ENCODE data around the gene STXBP6.

STXBP6 gene

DNA sequence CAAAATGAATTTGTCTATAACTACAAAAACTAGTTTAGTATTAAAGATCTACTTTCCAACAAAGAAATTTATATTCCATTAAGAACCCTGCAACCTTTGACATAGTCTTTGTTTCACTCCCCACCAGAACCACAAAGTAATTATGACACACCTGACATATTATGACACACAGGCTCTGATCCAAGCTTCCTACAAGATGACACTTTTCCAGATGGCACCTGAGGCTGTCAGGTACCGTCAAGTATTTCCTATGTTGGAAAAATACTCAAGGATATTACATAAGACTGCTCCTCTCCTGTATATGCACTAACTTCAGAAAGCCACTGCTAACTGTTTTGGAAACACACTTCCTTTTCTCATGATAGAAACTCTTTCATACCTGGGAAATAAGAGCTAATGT, 38.9 kb downstream of the STXBP6 start:
- DNase-seq: no peak

DNA sequence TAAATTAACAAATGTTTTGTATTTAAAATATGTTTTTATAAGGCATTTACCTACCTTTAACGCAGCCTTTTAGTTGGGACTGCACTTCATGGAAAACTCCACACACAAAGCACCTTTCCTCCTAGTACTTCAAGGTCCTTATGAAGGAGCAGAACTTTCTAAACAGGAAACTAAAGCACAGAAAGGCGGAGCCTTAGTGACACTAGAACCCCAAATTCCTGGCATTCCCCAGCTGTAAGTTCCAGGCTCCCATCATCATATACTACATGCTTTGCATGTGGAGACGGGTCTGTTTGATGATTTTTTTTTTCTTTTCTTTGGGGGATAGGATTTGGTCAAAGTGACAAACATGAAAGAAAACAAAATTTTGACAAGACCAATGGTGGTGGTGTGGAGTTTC, 39.5 kb downstream of the STXBP6 start:
- no peak for DNase-seq

DNA sequence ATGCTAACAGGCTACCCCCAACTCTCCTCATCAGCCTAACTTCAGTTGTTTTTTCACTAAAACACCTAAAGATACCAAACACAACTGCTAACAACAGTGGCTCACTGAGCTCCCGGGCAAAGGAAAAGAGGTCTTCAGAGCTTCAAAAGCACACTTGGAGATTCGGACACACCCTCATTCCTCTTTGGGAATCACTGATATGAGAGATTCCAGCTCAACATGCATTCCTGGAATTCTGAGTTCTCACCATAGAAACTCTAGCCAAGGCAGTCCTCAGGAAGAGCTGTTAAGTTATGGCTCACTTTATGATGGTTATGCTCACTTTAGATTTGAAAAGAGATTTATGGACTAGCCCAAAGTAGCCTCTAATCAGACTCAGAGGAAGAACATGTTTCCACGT, 40.1 kb downstream of the STXBP6 start:
- no peak for DNase-seq

DNA sequence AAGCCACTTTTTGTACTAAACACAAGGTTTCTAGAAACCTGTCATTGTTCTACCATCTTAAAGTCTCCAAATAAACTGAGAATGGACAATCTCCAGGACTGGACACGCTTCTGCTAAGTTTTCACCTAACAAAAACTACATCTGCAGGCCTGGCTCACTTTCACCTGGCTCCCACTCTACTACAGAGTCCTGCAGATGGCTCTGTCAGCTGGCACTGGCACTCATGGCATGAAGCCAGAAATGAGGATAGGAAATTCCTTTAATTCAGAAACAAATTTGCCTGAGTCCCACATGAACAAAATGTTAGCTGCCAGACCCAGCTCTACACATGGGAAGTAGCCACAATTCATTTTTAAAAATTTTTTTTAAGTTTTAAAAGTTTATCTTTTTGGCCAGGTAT, 42.1 kb downstream of the STXBP6 start:
- no peak for DNase-seq

DNA sequence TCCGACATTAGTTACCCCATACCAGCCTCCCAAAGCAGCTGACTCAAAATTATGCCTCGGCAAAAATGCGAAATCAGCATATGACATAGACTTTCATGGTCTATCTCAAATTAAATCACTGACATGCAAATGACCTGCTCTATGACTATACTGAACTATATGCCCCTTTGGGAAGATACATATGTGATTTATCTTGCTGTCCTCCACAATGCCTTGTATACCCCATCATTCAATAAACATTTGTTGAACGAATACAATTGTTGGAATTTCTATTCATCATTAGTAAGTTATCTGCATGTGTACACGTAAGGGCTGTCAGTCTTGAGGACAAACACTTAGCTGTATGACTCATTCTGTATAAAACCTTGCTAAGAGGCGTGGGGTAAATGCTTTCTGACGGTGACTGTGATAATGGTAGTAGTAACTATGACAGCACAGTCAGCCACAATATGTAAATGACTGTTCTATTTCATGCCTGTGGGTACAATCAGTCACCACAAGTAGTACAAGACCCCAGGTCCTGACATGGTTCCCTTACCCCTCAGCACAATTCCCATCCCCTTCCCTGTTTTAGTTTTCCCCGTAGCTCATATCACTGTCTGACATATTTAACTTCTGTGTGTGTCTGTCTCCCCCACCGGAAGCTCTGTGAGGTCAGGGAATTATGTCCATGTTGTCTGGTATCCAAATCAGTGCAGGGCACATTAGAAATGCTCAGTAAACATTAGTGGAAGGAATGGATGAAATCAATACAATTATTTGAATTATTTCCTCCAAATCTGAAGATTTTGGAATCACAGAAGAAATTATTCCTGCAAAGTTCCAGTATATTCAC, 42.8 kb downstream of the STXBP6 start:
- no peak for DNase-seq

DNA sequence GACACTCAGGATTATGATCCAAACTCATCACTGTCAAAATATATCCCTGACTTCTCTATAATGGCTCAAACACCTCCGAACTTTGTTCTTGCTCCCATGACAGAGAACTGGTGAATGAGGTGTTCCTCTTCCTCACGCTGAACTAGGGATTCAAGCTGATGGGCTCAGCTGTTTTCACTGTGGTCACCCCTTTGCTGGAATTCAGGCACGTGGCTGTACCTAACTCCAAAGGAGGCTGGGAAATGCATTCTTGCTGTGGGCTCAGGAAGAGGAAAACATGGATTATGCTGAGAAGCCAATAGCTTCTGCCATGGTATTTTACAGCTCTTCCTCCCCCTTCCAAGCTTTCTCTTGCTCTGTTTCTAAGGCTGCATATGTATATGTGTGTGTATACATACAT, 43.9 kb downstream of the STXBP6 start:
- no peak for DNase-seq

DNA sequence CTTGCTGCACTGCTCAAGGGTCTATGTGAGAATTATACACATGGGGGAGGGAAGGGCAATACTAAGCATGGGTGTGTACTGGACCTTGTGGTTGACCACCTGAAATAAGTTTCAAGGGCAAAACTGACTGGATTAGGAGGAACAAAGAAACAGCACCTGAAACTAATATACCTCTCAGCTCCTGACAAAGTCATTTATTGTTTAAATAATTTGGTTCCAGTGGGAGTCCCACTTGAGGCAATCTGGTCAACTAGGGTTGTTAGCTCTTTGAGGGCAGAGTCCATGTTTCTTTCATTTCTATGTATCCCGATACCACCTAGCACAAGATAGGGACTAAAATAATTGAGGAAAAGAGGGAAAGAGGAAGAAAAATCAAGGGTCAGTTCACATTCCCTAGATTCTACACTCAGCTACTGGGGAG, 45.5 kb downstream of the STXBP6 start:
- no peak for DNase-seq

DNA sequence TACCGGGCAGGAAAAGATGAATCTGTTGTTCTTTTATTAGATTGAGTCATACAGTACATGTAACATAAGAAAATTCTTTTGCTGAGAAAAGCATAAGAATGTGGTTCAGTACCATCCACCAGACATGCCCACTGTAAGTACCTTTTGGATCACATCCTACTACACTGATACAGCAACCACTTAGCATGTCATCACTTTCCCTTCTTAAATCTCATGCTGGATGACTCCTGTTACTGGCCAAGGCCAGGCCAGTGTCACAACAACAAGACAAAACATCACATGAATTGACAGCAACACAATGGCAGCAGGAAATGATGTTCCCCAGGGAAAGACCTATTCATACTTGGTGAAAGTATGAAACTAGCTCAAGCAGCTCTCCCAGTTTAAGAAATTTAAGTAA, 46.4 kb downstream of the STXBP6 start:
- no peak for DNase-seq

DNA sequence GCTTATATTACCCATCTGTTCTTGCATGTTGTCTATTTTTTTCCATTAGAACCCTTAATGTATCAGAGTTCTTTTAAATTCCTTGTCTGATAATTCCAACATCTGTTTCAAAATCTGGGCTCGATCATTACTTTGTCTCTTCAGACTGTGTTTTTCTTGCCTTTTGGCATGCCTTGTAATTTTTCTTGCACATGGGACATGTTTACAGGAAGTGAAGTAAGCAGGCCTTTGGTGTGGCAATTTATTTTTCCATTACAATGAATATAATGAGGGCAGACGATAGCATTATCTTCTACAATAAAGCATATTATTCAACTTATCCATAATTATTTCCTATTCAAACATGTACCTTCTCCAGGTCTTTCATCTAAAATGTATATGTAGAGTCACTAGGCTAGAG, 48.3 kb downstream of the STXBP6 start:
- DNase-seq: no peak

DNA sequence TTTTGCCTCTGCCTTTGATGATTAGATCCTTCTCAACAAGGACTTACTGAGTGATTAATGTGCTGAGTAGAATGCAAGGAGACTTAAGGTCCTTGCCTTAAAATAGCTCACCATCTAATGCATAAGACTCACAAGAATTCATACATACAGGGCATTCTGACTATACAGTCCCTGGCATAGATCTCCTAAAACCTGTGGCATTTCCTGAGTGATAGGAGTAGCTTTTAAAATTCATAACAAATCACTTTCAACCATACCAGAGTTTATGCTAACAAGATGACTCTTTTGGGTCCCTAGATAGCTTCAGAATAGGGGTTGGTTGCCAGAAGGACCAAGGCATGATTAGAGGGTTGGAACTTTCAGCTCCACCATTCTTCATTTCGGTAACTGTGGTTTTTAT, 48.8 kb downstream of the STXBP6 start:
- no peak for DNase-seq

DNA sequence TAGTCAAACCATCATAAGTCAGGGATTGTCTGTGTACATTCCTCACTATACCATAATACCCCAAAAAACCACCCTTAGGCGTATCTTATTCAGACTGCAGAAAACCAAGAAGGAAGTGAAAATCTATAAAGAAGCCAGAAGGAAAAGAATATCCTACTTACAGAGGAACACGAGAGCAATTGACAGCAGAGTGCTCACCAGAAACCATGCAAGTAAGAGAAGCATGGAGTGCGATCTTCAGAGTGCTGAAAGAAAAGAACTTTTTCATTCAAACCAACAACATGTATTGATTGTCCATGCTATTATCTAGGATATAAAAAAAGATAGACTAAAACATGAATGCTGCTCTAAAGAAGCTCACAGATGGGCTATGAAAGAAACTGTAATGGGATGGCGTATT, 50.8 kb downstream of the STXBP6 start:
- no peak for DNase-seq

DNA sequence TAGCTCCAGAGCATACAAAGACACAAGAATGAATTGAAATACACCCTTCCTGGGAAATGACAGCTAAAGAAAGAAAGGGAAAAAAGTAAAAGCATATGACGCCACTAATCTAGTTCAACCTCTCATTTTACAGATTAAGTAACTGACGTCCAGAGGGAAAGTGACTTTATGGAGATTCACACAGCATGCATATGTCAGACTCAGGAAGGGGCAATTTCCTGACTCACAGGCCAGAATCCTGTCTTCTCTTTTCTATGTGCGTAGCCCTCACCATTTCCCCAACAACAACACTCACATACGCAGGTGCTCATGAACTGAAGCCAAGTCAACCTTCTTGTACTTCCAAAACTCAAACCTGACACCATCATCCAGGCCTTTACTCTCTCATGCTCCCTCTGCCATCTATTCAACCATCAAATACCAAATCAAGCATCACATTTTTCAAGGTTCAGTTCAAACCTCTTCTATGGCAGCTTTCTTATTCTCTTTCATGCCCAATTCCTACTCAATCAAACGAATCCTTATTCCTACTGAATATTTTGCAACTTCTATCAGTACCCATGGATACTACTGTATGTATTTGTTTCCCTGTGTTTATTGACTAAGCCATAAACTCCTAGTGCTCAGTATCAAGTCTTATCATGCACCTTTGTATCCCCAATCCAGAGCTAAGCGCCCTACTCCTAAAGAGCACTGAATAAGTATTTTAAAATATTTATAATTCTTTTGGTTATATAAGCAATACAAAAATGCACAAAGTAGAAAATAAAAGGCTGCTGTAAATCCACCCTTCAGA, 52.8 kb downstream of the STXBP6 start:
- DNase-seq: no peak

DNA sequence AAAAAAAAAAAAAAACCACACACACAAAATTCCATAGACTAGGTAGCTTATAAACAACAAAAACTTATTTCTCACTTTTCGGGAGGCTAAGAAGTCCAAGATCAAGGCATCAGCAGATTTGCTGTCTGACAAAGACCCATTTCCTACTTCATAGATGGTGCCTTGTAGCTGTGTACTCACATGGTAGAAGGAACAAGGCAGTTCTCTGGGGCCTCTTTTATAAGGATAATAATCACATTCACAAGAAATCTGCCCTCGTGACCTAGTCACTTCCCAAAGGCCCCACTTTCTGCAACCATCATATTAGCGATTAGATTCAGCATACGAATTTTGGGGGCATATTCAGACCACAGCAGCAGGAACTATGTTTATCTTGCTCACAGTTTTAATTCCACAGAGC, 54.9 kb downstream of the STXBP6 start:
- no peak for DNase-seq

DNA sequence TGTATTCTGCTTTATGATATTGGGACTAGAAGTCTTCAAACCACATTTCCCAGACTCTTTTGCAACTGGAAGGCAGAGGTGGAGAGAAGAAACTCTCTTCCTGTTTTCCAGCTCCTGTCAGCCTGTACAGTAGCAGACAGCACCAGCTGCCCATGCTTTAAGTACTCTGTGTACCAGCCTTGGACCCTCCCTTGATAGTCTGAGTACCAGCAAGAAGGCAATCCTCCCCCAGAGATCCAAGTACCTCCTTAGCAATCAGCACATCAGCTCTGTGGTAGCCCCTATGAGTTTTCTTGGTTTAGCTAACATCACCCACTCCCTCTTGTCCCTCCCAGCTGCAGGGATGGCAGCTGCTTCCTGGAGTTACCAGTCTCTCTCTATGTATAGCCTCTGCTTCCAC, 56.3 kb downstream of the STXBP6 start:
- no peak for DNase-seq

DNA sequence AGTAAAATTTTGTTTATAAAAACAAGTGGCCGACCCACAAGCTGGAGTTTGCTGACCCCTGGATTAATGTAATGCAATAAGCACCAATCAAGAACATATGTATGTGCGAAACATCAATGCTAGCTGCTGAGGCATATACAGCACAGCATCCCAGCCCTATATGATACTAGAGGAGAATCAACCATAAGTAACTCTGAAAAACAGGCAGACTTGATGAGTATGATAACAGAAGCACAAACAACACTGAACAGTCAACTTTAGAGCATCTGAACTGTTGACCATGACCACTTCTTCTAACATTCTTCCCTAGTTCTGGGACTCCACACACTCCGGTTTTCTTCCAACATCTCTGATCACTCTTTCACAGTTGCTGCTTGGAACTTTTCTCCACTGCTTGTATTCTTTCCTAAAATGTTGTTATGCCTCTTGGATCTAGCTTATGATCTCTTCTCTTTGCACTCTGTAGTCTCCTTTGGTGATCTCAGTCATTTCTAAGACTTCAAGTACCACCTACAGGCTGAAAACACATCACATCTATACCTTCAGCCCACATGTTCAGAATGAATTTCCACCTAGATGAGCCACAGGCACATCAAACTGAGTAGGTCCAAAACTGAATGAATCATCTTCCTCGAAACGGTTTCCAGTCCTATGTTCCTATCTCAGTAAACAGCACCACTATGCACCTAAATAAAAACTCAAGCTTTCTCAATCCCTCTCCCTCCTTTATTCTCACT, 57.2 kb downstream of the STXBP6 start:
- no peak for DNase-seq

DNA sequence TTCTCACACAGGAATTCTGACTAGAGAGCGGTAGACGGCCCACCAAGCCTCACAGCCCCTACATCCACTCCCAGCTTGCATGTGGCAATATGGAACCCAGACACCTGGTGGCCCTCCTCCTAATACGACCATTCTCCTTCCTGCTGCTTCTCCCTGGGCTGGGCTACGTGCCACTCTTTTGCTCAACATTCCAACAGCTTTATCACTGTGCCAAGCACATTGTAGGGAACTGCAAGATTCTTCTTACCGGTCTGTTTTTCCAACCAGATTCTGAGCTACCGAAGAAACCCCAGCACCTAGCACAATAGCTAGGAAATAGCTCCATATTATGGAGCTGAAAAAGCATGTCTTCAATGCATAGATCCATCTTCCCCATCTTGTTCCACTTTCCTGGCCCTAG, 58.1 kb downstream of the STXBP6 start:
- DNase-seq: no peak

DNA sequence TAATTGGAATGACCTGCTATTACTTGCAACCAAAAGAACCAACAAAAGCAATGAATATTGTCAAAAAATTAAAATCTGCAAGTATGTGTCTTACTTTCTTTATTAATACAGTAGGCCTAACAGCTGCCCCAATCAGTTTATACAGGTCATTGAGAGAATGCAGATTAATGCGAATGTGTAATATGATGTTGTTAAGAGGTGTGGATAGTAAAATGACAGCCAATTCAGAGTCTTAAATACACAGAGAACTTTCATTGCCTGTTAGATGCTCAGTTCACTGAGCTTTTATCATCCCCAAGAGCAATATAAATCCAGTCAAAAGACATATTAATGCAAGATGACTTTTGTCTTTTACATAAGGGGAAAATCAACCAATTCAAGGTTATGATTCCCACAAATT, 58.7 kb downstream of the STXBP6 start:
- no peak for DNase-seq

DNA sequence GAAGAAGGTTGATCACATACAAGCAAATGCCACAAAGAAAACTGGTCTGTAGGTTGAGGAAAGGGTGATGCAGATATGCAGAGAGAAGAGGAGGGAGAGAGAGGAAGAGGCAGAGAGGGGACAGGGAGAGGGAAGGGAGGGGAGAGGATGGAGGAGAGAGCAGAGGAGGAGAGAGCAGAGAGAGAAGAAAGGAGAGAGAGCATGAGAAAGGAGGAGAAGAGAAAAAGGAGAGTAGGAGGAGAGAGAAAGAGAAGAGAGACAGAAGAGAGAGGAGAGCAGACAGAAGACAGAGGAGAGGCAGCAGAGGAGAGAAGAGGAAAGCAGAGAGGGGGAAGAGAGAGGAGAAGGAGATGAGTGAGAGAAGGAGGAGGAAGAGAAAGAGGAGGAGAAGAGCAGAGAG, 59.2 kb downstream of the STXBP6 start:
- no peak for DNase-seq

DNA sequence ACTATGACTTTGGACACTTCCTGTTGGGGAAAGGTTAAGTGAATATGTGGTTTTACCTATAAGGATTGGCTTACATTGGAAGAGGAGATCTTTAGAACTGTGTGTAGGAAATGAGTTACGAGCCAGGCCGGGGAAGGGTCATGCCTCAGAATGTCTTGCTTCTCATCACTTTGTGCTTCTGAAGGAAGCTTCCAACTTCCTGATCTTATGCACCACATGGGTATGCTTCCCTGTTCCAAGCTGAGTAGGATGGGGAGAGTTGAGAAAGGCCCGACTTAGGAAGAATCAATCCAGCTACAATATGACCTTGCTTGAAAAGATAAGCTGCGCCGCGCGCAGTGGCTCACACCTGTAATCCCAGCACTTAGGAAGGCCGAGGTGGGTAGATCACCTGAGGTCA, 59.9 kb downstream of the STXBP6 start:
- no peak for DNase-seq

DNA sequence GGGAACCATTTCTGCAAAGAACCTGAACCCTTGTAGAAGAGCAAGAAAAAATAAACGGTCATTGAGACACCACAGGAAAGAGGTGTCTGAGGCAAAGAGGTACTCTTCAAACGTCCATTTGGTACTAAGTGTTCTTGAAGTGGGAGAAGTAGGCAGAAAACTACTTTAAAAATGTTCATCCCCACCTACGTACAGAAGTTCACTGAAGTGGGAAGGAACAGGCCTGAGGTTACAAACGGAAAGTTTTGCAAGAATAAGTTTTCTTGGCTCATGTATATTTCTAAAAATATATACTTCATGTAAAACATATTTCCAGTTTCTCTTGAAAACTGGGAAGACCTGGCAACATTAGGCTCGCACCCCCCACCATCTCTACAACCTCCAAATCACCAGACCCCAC, 61.2 kb downstream of the STXBP6 start:
- DNase-seq: no peak

DNA sequence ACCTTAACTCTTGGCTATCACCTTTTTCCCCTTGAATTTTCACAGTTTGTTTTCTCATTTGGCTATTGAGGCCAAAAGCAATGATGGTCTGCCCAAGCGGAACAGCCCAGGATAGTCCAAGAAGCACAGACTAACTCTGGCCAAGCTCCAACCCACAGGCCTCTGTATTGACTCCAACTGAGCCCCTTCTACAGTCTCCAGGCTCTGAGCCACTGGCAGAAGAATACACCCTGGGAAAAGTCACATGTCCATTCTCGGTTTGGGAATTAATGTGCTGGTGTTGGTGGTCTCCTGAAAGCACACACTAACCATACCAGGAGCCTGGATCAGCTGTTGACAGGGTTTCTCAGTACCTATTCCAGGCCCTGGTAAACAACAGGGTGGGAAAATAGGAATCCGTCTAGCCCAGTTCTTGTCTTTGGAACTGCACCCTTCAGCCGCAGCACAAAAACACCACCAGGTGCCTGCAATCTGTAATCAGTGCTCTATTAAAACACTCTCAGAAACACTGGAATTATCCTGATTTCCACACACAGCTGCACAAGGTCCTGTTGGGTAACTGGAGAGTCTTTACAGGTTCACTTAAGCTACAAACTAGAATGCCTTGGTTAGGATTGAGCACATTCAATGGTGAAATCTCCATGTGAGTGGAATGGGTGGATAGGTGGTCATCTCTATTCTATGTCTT, 63.6 kb downstream of the STXBP6 start:
- DNase-seq: no peak

DNA sequence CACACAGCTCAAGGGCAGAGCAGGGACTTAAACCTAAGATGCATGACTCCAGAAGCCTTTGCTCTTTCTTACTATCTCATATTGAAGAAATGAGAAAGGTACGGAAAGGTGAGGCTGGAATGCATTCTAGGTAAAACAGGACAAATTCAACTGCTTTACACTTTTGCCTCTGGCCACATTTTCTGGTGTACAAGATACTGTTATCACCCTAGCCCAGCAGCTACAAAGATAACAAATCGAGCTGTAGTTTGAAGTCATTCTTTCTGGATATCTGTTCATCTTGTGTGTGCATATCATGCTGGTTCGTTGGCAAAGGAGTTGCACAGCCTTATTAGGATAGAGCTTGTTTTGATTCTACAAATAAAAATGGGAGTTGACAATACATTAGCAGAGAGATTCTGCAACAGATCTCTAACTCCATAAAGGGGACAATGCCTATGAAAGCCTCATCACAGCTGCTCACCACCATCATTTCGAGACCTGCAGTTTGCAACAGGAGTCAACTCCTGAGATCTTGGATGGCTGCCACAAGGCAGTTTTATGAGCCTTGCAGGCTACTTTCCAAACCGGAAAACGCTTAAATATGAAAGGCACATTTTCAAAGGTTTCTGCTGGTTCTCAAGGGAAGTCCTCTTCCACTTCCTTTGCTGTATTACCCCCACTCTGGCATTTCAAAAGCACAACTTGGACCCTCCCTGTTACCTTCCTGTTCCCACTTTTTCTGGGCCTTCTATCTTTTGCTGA, 64.9 kb downstream of the STXBP6 start:
- no peak for DNase-seq

Measured in activated CD4-positive, CD25-positive, alpha-beta regulatory T cell treated with anti-CD3 and anti-CD28 coated beads, Interleukin-2, amount 50 U/mL, for 72 hours (primary cell).